Amniotic epithelial cell (primary cell): ENCODE data around the gene PPIA.

Experiments used
- DNase-seq: peaks from one replicate; pipeline ENCODE4 v3.0.0-alpha.2; 2010; ENCODE audit warnings: low read depth

Gene PPIA

GRCh38 chr7:44796504-44797328, at the start of gene PPIA:
TSS of gene PPIA (plus strand) at chr7:44796681. CDS start at chr7:44796725, 44 bp downstream.
- peak; percentile 97 for DNase-seq

- peak; percentile 71 for DNase-seq
These were observed 48.2 kb upstream of the PPIA start, which contains the start of gene ZMIZ2 for GRCh38 chr7:44748045-44748947. TSS of gene ZMIZ2 (plus strand) at chr7:44748847. CDS start at chr7:44756250, 7,403 bp downstream.

- DNase-seq: no peak
These were observed 47.3 kb upstream of the PPIA start for GRCh38 chr7:44748948-44749731.

- no peak for DNase-seq
These were observed 46.5 kb upstream of the PPIA start for GRCh38 chr7:44749992-44750391.

- DNase-seq: no peak
These were observed 46.1 kb upstream of the PPIA start for GRCh38 chr7:44750424-44750823.

- DNase-seq: no peak
These were observed 45.4 kb upstream of the PPIA start for GRCh38 chr7:44750921-44751571.

GRCh38 chr7:44752822-44753221, 43.7 kb upstream of the PPIA start:
- no peak for DNase-seq

GRCh38 chr7:44754802-44755697, 41.4 kb upstream of the PPIA start:
- no peak for DNase-seq

- no peak for DNase-seq
These were observed 40.5 kb upstream of the PPIA start for GRCh38 chr7:44755698-44756627.

GRCh38 chr7:44756904-44757303, 39.6 kb upstream of the PPIA start:
- DNase-seq: no peak

GRCh38 chr7:44757311-44757710, 39.2 kb upstream of the PPIA start:
- DNase-seq: no peak

- DNase-seq: no peak
These were observed 38.7 kb upstream of the PPIA start for GRCh38 chr7:44757739-44758138.

- no peak for DNase-seq
These were observed 37.2 kb upstream of the PPIA start for GRCh38 chr7:44759246-44759645.

- DNase-seq: no peak
These were observed 36.4 kb upstream of the PPIA start for GRCh38 chr7:44760034-44760580.

- DNase-seq: peak; percentile 56
These were observed 35.0 kb upstream of the PPIA start for GRCh38 chr7:44761207-44762161.

- no peak for DNase-seq
These were observed 34.2 kb upstream of the PPIA start for GRCh38 chr7:44762300-44762699.

GRCh38 chr7:44762726-44763522, 33.6 kb upstream of the PPIA start:
- no peak for DNase-seq
